HG03060 (cell line): ENCODE data around the gene THSD8.
"Not testable (repeated sequence)": the region's sequence is repeated elsewhere in the genome, so short reads cannot be mapped to it uniquely, and the experiment has no call there.

ENCODE experiments used
- ATAC-seq: cut with Tn5 transposase; IDR thresholded peaks from one replicate; pipeline ENCODE4 v1.9.1; 2021; ENCODE audit warnings: low read depth, moderate number of reproducible peaks; ENCODE audit not compliant: unreplicated experiment

THSD8 gene

GRCh38 chr19:12792051-12792852 lies 9.6 kb upstream of the THSD8 start:
- no peak for ATAC-seq

GRCh38 chr19:12792853-12793289 lies 9.0 kb upstream of the THSD8 start:
- ATAC-seq = no peak

DNA sequence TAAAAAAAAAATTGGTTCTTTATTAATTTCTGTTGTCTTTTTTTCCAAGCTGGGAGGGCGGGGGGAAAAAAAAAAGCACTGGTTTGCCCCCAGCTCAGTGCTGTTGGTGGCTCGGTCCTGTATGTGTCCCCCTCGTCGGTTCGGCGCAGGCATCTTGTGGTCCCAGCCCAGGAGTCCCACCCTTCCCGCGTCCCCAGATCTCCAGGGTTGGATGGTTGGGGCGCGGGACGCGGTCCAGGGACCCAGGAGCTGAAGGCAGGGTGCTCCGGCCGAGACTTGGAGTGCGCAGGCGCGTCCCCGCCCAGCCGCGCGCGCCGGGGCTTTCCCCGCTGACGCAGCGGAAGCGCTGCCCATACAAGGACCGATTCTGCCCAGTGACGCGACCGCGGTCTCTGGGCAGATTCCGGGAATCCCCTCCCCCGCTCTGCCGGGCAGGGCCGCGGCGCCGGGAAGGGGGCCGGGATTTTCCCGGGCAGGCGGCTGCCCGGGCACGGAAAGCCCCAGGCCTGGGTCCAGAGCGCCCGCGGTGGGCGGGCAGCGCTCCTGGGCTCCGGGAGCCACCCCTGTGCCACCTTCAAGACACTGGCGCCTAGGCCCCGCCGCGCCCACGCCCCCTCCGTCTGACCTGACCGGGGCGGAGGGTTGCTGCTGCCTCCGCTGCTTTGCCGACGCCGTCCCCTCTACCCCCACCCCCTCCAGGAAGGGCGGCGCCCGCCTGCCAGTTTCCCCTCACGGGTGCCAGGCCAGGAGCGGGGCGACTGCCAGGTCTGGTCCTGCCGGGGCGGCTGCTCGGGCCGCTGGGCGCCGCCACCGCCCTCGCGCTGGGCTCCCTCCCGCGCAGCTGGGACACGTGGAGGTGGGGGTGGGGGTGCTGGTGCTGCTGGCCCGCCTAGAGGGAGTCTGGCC lies 8.3 kb upstream of the THSD8 start:
- ATAC-seq = no peak

DNA sequence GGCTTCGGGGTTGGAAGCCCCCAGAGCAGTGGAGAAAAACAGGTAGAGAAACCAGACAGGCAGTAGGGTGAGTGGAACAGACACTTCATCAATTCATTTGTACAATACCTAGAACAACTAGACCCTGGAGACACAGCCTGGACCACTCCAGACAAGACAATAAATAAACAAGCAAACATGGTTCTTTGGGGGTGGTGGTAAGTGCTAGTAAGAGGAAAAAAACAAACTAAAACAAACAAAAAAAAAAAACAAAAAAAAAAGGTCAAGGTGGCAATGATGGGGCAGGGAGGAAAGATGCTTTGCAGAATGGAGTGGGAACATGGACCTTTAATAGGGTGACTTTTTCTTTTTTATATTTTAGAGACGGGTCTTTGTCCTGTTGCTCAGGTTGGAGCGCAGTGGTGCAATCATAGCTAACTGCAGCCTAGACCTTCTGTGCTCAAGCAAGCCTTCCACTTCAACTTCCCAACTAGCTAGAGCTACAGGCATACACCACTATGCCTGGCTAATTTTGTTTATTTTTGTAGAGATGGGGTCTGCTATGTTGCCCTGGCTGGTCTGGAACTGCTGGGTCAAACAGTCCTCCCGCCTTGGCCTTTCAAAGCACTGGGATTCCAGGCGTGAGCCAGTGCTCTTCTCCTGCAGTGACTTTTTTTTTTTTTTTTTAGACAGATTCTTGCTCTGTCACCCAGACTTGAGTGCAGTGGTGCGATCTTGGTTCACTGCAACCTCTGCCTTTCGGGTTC lies 7.5 kb upstream of the THSD8 start:
- ATAC-seq = no peak

- ATAC-seq = no peak
Measured at GRCh38 chr19:12794971-12795381, 6.9 kb upstream of the THSD8 start.

GRCh38 chr19:12796146-12797071 lies 5.5 kb upstream of the THSD8 start:
- no peak for ATAC-seq

DNA sequence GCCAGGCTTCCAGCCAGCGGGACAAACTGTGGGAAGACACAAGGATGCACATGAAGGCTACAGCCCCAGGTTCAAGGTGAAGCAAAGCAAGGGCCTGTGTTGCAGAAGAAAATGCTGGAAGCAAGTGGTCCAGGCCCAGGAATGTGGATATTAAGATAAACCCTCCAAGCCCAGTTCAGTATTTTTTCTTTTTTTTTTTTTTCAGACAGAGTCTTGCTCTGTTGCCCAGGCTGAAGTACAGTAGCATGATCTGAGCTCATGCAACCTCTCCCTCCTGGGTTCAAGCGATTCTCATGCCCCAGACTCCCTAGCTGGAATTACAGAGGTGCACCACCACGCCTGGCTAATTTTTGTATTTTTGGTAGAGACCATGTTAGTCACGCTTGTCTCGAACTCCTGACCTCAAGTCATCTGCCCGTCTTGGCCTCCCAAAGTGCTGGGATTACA lies 4.7 kb upstream of the THSD8 start:
- no peak for ATAC-seq

DNA sequence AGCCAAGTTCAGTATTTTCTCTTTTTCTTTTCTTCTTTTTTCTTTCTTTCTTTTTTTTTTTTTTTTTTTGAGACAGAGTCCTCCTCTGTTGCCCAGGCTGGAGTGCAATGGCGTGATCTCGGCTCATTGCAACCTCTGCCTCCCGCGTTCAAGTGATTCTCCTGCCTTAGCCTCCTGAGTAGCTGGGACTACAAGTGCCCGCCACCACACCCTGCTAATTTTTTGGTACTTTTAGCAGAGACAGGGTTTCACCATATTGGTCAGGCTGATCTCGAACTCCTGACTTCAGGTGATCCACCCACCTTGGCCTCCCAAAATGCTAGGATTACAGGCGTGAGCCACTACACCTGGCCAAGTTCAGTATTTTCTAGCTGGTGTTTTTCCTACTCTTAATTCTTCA lies 4.3 kb upstream of the THSD8 start:
- not testable (repeated sequence) for ATAC-seq

DNA sequence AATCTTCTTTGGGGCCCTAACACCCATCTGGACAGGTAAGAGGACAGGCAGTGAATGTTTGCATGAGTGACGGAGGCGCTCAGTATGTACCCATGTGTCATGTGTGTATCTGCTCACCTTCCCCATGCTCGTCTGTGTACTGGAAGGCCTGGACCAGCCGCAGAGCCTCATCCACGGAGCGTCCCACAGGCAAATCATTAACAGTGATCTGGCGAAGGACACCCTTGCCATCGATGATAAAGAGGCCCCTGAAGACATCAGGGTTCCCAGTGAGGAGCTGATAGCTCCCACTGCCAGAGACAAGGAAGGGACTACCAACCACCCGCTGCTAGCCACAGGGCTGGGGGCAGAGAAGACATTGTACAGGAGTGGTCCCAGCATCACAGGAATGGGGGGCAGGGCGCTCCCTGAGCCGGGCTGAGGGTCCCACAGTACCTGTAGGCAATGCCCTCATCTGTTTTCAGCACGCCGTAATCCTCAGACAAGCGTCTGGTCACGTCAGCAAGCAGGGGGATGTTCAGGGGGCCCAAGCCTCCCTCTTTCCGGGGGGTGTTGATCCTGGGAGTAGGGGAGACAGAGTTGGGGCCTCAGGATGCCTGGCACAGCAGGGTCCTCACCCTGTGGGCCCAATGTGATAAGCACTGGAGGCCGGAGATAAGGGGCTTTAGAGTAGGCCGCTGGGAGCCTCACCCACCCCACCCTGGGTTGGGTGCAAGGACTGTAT lies 2.0 kb upstream of the THSD8 start:
- ATAC-seq = no peak

DNA sequence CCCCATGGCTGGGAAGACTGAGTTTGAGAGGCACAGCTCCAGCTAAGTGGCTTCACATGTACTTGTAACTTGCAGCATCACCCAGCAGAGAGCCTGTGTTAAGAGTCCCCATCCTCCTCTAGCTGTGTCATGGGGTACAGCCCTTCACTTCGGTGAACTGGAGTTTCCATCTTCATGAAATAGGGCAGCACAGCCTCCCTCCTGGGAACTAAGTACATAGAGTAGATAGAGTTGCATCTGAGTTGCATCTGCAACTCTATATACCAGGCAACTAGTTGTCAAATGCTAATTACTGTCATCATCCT lies 1.5 kb upstream of the THSD8 start:
- no peak for ATAC-seq

DNA sequence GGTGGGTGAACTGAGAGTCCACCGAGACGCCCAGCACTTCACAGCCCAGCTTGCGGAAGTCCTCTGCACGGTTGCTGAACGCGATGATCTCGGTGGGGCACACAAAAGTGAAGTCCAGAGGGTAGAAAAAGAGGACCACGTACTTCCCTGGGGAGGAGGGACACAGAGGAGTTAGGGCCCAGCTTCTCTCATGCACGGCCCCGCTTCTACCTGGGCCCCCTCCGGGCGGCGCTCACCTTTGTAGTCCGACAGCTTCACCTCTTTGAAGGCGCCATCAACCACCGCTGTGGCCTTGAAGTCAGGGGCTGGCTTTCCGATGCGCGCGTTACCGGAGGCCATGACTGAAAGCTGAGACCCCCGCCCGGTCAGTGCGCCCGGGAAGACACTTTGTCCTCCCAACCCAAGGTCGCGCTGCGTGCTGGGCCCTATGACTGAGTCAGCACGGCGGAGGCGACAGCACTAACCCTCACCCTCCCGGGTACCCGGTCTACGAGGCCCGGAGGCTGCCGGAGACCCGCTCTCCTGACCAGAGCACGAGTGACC lies 875 bp upstream of the THSD8 start:
- ATAC-seq = no peak

DNA sequence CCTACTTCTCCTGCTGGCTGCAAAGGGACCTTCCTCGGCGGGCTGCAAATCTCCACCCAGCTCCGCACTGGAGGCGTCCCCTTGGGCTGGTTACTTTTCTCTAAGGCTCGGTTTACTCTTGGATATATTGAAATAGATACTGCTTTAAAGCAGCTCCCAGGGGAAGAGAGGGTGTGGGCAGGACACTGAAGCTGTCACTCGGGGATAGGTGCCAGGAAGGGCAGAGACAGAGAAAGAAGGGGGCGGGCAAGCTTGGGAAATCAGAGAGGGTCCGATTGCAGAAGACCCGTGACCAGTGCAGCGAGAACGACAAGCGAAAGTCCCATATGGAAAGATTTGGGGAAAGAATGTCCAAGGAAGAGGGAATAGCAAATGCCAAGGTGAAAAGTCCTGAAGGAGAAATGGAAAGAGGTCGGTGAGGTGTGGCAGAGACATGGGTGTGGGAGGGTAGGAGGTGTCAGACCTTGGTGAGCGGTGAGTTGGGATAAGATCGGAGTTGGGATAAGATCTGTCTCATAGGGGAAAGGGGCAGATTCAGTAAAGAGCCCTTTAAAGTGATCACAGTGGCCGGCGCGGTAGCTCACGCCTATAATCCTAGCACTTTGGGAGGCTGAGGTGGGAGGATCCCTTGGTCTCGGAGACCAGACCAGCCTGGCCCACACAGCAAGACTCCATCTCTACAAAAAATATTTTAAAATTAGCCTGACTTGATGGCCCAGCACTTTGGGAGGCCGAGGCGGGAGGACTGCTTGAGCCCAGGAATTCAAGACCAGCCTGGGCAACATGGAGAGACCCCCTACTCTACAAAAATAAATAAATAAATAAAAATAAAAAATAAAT lies 618 bp downstream of the THSD8 start:
- ATAC-seq = no peak

- ATAC-seq = no peak
Measured at GRCh38 chr19:12804051-12804450, 2.2 kb downstream of the THSD8 start.

- ATAC-seq = peak; percentile 40
Measured at GRCh38 chr19:12806242-12807081, 4.6 kb downstream of the THSD8 start, which contains the start of gene RNASEH2A. Gene RNASEH2A (plus strand): TSS chr19:12806584. CDS start chr19:12806674, 90 bp downstream.

GRCh38 chr19:12815088-12815487 lies 13.2 kb downstream of the THSD8 start:
- ATAC-seq = no peak

DNA sequence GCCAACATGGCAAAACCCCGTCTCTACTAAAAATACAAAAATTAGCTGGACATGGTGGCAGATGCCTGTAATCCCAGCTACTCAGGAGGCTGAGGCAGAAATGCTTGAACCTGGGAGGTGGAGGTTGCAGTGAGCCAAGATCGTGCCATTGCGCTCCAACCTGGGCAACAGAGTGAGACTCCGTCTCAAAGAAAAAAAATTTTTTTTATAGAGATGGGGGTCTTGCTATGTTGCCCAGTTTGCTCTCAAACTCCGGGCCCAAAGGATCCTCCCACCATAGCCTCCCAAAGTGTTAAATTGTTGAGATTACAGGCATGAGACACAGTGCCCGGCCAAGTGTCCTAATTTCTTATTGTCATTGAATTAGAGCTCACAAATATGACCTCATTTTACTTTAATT lies 15.3 kb downstream of the THSD8 start:
- ATAC-seq = not testable (repeated sequence)

- not testable (repeated sequence) for ATAC-seq
Measured at GRCh38 chr19:12817810-12818209, 15.9 kb downstream of the THSD8 start.
